GM21515 (cell line): ENCODE measurements around the gene PCCA.
"Not testable (repeated sequence)": the region's sequence is repeated elsewhere in the genome, so short reads cannot be mapped to it uniquely, and the experiment has no call there.

Experiments used
- ATAC-seq: cut with Tn5 transposase; IDR thresholded peaks from one replicate; pipeline ENCODE4 v1.9.1; 2021; ENCODE audit not compliant: unreplicated experiment

The PCCA gene

DNA sequence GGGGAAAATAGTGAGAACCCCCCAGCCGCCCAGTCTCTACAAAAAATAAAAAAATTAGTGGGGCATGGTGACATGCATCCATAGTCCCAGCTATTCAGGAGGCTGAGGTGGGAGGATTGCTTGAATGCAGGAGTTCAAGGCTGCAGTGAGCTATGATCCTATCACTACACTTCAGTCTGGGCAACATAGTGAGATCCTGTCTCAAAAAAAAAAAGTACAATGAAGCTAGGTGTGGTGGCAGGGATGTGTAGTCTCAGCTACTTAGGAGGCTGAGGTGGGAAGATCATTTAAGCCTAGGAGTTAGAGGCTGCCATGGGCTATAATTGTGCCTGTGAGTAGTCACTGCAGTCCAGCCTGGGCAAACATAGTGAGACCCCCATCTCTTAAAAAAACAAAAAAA lies 8.9 kb downstream of the PCCA start:
- ATAC-seq: no peak

DNA sequence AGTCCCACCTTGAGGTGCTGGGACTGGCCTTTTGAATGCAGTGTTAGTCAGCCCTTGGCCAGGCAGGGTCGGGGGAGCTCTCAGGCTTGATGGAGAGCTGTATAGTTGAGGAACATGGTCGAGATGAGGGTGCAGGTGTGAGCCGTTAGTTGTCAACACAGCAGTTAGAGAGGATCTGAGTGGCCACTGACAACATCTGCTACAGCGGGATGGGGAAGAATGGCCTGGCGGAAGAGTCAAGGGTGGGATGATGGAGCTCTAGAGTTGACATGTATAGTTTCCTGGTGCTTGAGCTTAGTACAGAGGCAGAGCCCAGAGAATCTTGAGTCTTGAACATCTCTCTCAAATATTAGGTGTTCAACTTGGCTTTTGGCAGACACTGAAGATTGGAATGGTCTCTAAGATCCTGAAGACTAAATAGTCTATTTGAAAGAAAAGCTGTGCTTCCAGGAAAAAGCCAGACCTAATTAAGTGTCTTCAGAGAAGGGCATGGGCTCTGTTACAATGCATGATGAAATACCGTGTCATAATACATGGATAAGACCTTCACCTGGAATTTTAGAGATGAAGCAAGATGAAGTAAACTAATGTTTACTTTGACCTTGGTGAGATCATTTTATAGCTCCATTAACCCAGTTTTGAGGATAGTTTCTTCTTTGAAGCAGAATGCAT lies 9.7 kb downstream of the PCCA start:
- no peak for ATAC-seq

DNA sequence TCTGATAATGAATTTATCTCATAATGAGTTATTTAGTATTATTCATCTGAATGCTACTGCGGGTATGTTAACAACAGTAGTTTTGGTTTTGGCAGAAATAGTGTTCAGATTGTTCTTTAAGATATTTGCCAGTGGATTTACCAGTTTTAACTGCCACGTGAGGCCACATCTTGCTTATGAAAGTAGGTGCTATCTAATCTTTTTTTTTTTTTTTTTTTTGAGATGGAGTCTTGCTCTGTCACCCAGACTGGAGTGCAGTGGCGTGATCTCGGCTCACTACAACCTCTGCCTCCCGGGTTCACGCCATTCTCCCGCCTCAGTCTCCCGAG lies 10.2 kb downstream of the PCCA start:
- not testable (repeated sequence) for ATAC-seq

DNA sequence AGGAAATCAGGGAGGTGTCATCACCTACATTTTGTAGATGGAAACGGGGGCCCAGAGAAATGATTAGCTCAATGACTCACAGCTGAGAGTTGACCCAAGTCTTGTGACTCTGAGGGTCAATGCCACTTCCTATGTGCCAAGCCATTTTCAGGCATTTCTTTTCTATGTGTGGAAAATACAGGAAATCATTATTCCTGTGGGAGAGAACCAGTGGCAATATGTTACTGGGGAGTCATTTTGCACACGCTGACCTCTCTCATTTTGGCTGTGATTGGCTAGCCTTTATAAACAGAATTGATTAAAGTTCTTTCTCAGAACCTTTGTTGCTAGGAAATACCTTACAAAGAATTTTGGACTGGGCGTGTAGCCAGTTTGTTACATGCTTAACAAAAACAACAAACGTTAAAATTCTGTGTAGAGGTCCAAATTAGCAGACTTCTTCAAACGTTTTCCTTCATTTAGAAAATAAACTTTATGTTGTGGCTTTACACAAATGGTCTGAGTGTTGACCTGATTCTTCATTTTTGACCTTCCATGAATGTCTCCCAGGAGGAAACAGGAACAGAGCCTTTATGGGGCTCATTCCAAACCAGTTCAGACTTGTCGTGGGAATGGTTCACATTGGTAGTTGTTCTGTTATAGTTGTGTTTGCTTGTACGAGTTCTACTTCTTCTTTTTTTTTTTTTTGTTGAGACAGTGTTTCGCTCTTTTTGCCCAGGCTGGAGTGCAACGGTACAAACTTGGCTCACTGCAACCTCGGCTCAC lies 11.4 kb downstream of the PCCA start:
- no peak for ATAC-seq

DNA sequence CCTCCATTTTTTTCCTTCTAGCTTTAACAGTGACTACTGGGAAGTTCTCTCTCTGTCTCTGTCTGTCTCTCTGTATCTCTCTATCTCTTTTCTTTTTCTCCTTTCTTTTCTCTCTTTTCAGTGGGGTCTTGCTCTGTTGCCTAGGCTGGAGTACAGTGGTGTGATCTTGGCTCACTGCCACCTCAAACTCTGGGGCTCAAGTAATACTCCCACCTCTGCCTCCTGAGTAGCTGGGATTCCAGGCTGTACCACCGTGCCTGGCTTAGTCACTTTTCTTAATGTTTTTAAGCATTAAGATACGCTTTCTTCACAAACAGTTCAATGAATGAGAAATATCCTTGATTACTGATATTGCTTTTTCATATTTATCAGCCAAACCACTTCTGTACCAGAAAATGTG lies 13.1 kb downstream of the PCCA start:
- no peak for ATAC-seq

DNA sequence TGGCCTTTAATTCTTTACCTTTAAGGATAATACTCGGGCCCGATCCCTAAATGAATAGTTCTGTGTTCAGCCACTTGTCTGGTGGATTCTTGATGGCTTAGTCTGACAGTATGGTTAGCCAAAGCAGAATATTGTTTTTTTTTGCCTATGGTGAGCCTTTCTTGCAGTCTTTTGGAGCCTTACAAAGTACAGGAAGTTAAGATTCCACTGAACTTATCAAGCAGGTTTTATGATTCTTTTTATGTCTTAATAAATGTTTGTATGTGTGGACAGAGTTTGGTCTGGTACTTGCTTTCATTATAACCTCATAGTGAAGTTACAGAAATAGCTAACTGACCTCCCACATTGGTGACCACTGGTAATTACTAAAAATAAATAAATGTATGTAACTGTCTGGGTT lies 17.1 kb downstream of the PCCA start:
- ATAC-seq: no peak

DNA sequence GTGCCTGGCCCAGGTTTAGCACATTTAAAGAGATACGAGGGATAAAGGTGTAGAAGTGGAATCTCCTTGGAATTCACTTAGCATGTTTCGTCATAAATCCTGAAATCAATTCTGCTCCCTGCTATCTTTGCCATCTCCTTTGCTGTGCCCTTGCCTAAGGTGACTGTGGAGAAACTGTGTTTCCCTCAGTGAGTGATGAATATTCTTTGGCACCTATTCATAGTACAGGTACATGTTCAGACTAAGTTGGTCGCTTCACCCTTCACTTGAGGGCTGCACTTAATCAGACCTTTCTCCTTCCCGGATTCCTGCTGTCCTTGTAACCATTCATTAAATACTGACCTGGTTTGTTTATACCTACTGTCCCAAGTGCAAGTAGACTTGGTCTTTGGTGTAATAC lies 17.8 kb downstream of the PCCA start:
- no peak for ATAC-seq

DNA sequence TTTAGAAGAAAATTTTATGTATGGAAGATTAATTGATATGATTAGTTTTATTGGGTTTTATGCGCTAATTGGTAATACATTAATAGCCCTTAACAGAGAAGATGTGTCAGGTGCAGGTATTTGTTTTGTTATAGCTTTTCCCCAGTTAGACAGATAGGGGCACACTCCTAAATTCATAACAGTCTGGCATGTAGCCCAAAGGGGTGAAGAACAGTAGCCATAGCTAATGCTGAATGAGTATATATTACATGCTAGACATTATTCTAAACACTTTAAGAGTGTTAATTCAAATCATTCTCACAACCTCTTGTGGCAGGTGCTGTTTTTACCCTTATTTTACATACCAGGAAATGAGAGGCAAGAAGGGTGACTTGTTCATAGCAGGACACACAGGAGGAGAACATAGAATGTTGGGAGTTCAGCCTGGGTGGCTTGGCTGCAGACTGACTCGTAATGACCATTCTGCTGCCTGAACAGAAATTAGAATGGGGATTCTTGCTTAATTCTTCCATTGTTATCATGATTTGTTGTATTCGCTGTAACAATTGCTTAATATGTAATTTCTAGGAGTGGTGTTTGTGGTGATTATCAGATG lies 20.1 kb downstream of the PCCA start:
- ATAC-seq: no peak

DNA sequence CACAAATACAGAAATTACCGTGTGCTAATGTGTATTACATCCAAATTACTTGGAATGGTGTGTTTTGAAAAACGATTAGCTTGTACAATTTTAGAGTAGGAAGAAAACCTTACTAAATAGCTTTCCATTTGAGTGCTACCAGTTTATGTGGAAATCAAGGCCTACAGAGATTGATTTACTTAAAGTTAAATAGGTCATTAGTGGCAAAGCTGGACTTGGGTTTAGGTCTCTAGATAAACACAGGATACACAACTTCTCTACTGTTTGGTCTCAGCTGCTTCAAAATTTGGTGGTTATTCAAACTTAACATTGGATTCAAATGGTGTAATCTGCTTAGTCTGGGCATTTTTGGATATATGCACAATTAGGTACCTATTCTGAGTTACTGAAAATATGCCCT lies 21.4 kb downstream of the PCCA start:
- ATAC-seq: no peak

DNA sequence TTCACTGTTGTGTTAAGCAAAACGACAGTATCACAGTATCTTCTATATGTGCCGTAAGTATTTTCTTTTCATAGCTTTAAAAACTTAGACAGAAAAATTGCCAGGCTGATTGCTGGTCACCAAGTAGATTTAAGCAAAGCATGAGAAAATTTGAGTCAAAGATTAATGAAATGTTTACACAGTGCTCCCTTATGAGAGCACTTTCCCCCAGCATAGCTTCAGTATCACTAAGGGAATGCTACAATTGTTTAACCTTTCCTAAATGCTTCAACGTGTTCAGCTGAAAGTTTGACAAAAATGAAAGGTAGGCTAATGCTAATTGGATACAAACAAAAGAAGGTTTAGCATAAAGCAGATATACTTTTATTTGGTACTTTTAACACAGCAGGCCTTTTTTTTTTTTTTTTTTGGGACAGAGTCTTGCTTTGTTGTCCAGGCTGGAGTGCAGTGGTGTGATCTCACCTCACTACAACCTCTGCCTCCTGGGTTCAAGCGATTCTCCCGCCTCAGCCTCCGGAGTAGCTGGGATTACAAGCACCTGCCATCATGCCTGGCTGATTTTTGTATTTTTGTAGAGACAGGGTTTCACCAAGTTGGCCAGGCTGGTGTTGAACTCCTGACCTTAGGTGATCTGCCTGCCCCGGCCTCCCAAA lies 23.4 kb downstream of the PCCA start:
- no peak for ATAC-seq

DNA sequence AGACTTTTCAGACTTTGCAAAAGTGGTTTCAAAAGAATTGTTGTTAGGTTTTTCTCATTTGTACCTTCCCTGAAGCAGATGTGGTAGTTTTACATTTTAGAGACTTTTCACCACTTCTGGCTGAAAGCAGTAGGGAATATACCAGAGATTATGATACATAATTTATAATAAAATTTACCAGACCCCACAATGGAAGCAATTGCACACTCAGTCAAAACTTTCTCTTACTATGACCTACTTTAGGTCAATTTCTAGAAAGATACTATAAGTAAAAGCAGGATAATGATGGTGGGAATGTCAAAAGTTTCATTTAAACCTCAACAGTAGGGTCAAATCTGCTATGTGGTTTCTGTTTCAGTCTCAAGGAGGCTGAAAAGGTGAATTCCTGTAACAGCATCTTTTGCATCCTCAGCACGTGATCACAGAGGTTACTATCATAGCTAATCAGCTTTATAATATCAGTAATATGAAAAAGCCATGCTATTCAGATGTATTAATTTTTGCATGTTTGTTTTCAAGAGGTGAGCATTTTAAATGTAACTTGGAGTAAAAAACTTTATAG lies 26.9 kb downstream of the PCCA start:
- ATAC-seq: no peak

DNA sequence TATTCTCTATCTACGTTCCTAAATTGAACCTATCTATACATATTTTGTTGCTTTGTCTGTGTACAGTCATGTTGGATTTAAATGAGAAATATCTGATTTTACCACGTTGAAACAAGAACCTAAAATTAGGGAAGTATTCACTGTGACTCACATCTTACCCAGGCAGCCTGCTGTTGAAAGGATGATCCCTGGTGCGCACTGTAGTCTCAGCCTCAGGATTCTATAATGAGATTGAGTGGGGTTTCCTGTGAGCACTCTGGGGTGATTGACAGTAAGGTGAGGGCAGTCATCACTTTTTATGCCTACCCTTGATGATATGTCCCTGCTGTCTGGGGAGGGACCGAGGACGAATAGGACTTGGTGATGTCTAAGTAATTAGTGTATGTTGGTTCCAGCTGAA lies 35.4 kb downstream of the PCCA start:
- ATAC-seq: no peak

DNA sequence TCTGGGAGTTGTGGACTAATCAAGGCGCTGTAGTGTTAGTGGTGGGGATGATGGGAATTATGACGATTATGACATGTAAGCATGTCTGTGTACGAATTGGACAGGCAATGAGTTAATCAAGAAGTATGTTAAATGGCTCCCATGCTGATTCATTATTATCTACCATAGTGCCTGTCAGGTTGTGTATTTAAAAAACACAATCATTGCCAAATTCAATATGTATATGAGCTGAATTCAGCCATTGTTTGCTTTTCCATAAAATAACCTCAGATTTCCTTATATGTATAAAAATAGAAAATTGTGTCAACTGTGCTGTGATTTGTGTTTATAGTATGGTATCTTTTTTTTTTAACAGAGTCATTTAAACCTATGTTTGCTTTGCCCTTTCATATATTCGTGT lies 37.1 kb downstream of the PCCA start:
- no peak for ATAC-seq

DNA sequence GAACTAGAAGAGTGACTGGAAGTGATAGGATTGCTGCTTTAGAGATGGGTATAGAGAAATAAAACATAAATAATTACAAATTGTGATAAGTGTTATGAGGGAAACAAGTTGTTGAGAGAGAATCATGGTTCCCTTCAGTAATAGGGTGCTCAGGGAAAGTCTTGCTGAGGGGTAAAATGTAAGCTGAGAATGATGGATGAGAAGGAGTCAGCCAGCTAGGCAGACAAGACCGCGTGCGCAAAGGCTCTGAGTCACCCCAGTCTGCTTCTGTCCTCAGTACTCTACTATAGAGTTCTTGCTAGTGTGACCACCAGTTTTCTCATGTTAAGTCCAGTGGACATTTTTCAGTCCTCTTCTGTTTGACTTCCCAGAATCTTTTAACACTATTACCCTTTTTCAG lies 39.5 kb downstream of the PCCA start:
- no peak for ATAC-seq

DNA sequence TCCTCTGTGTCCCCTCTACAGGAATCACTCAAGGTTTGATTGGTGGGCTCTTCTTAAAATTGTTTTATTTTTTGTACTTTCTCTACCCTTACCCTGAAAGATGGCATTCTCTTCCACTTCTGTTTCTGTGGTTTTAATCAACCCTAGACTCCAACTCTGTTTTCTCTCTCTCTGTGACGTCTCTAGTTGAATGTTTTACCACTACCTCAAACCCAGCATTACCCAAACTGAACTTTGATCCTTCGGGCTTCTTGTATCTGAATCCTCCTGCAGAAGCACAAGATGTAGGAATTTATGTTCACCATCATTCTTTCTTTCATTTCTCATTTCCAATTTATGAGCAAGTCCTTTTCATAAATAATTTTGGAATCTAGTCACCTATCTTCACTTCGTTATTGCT lies 39.9 kb downstream of the PCCA start:
- ATAC-seq: no peak

DNA sequence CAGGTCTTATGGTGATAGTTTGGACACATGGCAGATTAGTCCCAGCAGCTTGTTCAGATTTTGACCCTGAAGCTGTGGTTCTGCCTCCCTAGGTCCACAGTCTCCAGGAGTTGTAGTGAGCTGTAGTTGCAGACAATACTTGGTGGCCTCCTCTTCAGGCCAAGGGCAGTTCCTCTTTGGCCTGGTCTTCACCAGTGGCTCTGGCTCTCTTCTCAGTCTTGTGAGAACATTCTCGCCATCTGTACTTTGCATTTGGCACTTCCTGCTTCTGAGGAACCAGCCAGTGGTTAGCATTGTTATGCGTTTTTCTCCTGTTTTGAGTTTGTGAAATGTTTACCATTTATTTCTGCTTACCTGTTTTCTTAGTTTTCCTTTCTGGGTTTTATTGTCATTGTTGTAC lies 40.7 kb downstream of the PCCA start:
- ATAC-seq: peak; percentile 93

DNA sequence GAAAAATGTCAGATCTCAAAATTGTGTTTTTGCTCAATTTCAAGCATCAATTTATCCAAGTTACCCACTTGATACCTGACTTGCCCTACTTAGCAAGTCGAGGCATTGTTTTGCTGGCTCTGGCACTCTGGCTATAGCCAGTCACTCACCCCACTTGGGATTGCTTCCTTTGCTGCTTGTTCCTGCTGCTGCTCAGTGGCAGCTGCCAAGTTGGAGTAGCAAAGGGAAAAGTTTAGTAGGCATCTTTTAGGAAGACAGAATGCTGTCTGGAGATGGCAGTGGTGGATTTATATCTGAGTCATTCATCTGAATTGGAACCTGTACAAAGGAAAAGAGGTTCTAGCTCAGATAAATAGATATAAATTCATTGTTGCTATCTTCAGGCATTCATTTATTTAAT lies 41.2 kb downstream of the PCCA start:
- no peak for ATAC-seq

DNA sequence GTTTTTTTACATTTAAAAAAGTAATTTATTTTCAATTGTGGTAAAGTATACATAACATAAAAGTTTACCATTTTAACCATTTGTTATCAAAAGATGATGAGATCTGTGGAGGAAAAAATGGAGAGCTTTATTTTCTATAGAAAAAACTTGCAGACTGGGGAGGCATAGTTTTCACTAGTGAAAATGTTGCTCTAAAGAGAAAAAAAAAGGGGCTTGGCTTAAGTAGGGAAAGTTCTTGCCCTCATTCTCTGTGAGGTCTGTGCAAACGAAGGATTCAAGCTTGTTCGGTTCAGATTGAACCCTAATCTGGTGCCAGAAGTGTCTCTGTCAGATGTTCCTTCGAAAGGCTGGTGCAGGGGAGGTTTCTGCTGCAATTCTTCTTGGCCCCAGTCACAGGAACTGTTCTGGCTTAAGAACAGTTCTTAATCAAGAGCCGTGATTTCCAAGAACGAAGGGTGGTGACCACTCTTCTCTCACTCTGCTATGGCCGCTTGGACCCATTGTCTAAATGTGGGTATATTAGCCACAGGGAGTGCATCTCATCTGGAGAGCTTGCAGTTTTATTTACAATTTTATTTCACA lies 42.1 kb downstream of the PCCA start:
- ATAC-seq: no peak

DNA sequence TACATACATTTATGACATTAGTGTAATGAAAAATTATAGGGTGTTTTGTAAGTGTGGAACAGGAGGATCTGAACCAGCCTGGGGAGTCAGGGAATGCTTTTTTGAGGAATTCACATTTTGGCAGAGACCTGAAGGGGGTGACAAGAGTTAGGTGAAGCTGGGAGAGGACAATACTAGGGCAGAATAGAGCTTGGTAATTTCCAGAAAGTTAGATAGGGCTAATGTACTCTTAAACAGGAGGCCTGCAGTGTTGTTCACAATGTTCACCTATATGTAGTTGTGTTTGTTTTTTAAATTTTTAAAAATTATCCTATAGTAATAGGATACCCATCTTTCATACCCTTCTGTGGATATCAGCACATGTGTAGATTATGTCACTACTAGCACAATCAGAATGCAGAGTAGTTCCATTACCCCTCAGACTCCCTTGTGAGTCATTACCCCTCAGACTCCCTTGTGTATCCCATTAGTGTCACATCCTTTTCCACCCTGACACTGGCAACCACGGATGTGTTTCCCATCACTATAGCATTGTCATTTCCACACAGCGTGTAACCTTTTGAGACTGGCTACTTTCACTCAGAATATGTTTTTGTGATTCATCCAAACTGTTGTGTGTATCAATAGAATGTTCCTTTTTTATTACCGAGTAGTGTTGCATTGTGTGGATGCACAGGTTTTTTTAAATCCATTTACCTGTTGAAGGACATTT lies 43.1 kb downstream of the PCCA start:
- ATAC-seq: no peak

DNA sequence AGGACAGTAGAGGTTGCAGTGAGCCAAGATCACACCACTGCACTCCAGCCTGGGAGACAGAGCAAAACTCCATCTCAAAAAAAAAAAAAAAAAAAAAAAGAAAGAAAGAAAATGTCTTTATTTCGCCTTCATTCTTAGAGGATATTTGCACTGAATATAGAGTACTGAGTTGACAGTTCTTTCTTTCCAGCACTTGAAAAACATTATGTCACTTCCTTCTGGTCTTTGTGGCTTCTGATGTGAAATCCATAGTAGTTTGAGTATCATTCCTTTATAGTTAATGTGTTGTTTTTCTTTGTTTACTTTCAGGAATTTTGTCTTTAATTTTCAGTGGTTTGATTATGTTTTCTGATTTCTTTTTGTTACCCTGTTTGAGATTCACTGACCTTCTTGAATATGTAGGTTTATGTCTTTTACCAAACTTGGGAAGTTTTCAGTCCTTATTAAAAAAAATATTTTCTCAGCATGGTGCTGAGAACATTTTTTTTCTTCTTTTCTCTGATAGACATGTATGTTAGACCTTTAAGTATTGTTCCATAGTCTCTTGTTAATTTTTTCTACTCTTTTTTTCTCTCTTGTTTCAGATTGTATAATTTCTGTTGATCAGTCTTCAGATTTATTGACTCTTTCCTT lies 50.1 kb downstream of the PCCA start:
- no peak for ATAC-seq
